CD4-positive, alpha-beta T cell (primary cell): ENCODE measurements around the gene FBXL17. TPM values are rescaled to one million over a fixed set of nuclear protein-coding genes. Genes with fewer than 3 reads are reported as not detected.

ENCODE experiments used
- ATAC-seq: fragments of 200-7000 bp; cut with Tn5 transposase; one replicate; pipeline ENCODE4 v1.10.0; 2022; ENCODE audit warnings: mild to moderate bottlenecking; ENCODE audit not compliant: poor library complexity
- CTCF ChIA-PET: fragments of 350-600 bp; sonication (Branson Sonifier 250); formaldehyde crosslinking; loops from one replicate; lab custom pipeline; 2021; ENCODE audit warnings: antibody characterized with exemption, inconsistent platforms; lab: Charles Lee
- POLR2A ChIA-PET: fragments of 350-600 bp; sonication (Branson Sonifier 250); formaldehyde crosslinking; loops from one replicate; lab custom pipeline; 2021; ENCODE audit warnings: antibody characterized with exemption, inconsistent platforms; lab: Charles Lee
- DNase-seq, 14 experiments: peaks; one replicate each; pipeline ENCODE4 v3.0.0-alpha.2; 2013 to 2020; ENCODE audit warnings: mixed read lengths in 2 of 14
- H3K27ac ChIP-seq, 2 donors: one replicate each; pipeline versions ENCODE4 v1.5.1 to v1.7.0; 2013; ENCODE audit warnings: low read length in 2 of 2, low read depth in 1 of 2, mild to moderate bottlenecking in 1 of 2
- H3K27me3 ChIP-seq, 2 experiments: 1 replicate in 1 of 2; 2 replicates in 1 of 2; pipeline versions ENCODE4 v1.6.1 to v1.7.0; 2013; ENCODE audit warnings: low read length in 2 of 2, control low read depth in 1 of 2, mild to moderate bottlenecking in 1 of 2, moderate library complexity in 1 of 2; ENCODE audit not compliant: insufficient read depth in 2 of 2, control insufficient read depth in 1 of 2
- H3K36me3 ChIP-seq: one replicate; pipeline ENCODE4 v1.6.1; 2013; ENCODE audit warnings: low read length, control low read depth; ENCODE audit not compliant: insufficient read depth
- H3K4me1 ChIP-seq: one replicate; pipeline ENCODE4 v1.6.1; 2013; ENCODE audit warnings: low read length, control low read depth; ENCODE audit not compliant: insufficient read depth
- H3K4me3 ChIP-seq: one replicate; pipeline ENCODE4 v1.5.1; 2013; ENCODE audit warnings: mild to moderate bottlenecking, low read length, moderate library complexity
- H3K9me3 ChIP-seq, 2 experiments: 1 replicate in 1 of 2; 2 replicates in 1 of 2; pipeline versions ENCODE4 v1.6.1 to v1.7.0; 2013; ENCODE audit warnings: low read length in 2 of 2, mild to moderate bottlenecking in 2 of 2, control low read depth in 1 of 2, moderate library complexity in 1 of 2; ENCODE audit not compliant: control insufficient read depth in 1 of 2, insufficient read depth in 1 of 2
- H3K27ac Mint-ChIP-seq: one replicate; pipeline ENCODE4 v1.8.0; 2020; ENCODE audit warnings: mixed read lengths
- H3K27me3 Mint-ChIP-seq: one replicate; pipeline ENCODE4 v1.8.0; 2021; ENCODE audit warnings: mixed read lengths
- H3K36me3 Mint-ChIP-seq: one replicate; pipeline ENCODE4 v1.8.0; 2021; ENCODE audit warnings: low read depth, mixed read lengths
- H3K4me1 Mint-ChIP-seq: one replicate; pipeline ENCODE4 v1.8.0; 2021; ENCODE audit warnings: low read depth, mixed read lengths
- H3K4me3 Mint-ChIP-seq: one replicate; pipeline ENCODE4 v1.8.0; 2020; ENCODE audit warnings: mild to moderate bottlenecking, mixed read lengths
- H3K9me3 Mint-ChIP-seq: one replicate; pipeline ENCODE4 v1.8.0; 2020; ENCODE audit warnings: mixed read lengths
- intact Hi-C, 2 experiments: fragments of 100-400 bp; cut with DNase I in 1 of 2; cut with micrococcal nuclease in 1 of 2; formaldehyde crosslinking; loops; one replicate each; pipeline versions ENCODE4 v1.15.1 to v1.9.0; 2023 to 2025; cut with DNase I, micrococcal nuclease
- total RNA-seq, 174 experiments: library from RNA in 2 of 174; stranded (reverse) in 2 of 174; gene quantifications; one replicate each; pipeline ENCODE4 v1.2.3 and lab custom pipeline; 2021 to 2026
- TF ChIP-seq, protein P1 (sequence below): fragments of 200-600 bp; IDR thresholded peaks from one replicate; pipeline ENCODE4 v1.8.0; 2022; ENCODE audit warnings: antibody characterized with exemption, mild to moderate bottlenecking

FBXL17 gene
- total RNA-seq, 2 experiments from 2014 or later: 17.9 to 21.1 TPM

DNA sequence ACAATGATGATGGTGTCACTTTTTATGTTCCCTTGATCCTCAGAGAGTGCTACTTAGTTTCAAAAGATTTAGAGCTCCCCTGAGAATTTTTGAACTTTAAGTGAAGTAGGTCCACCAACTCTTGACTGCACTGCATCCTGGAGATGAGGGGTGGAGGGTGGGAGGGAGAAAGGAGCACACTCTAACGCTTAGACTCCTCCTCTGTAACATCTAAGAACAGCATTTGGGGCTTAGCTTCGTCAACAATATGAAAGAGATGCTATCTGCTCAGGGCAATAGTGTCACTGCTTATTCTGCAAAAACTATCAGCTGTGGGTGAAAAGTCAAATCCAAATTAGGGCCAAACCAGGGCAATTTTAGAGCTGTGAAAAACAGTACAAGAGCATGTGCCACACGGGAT is 468.4 kb downstream of the FBXL17 start:
- H3K27ac ChIP-seq: no peak overlapping the region
- intact Hi-C loops: no loop called here
- peaks cover 7% of the 10 kb centered on the region for H3K36me3 Mint-ChIP-seq
- ChIA-PET CTCF (no interaction called here), POLR2A (no interaction called here)
- ATAC-seq (peak; percentile 37), DNase-seq (no peak)
- no peak overlapping the region for H3K27ac Mint-ChIP-seq
- no peak overlapping the region for H3K4me3 Mint-ChIP-seq
- no peaks in the 10 kb centered on the region for H3K4me1 ChIP-seq
- H3K36me3 ChIP-seq: no peaks in the 10 kb centered on the region
- no peaks in the 10 kb centered on the region for H3K27me3 Mint-ChIP-seq
- H3K27me3 ChIP-seq: no peaks in the 10 kb centered on the region
- peaks cover 0 to 4% of the 10 kb centered on the region in 2 experiments for H3K9me3 ChIP-seq
- H3K9me3 Mint-ChIP-seq: peaks cover 4% of the 10 kb centered on the region
- H3K4me1 Mint-ChIP-seq: peaks cover 18% of the 10 kb centered on the region
- TF ChIP-seq, protein P1, sequence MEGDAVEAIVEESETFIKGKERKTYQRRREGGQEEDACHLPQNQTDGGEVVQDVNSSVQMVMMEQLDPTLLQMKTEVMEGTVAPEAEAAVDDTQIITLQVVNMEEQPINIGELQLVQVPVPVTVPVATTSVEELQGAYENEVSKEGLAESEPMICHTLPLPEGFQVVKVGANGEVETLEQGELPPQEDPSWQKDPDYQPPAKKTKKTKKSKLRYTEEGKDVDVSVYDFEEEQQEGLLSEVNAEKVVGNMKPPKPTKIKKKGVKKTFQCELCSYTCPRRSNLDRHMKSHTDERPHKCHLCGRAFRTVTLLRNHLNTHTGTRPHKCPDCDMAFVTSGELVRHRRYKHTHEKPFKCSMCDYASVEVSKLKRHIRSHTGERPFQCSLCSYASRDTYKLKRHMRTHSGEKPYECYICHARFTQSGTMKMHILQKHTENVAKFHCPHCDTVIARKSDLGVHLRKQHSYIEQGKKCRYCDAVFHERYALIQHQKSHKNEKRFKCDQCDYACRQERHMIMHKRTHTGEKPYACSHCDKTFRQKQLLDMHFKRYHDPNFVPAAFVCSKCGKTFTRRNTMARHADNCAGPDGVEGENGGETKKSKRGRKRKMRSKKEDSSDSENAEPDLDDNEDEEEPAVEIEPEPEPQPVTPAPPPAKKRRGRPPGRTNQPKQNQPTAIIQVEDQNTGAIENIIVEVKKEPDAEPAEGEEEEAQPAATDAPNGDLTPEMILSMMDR: no peak
- H3K4me3 ChIP-seq: no peak overlapping the region

DNA sequence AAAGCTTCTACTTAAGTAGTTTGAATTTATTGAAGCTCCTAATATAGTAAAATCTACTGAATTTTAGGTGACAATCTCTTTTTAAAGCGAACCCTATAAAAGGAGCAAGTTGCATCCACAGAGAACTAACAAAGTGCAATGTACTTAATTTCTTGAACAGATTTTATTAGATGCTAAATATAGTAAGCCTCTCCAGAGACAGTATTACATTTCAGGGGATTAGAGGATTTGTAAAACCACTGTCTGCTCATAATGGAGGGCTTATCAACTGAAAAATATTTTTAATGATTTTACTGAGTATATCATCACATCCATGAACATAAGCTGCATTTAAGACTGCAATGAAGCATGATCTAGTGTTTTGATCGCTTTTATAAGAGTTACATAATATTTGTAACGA is 481.2 kb downstream of the FBXL17 start:
- no peak overlapping the region for H3K27ac Mint-ChIP-seq
- no peak for ATAC-seq

DNA sequence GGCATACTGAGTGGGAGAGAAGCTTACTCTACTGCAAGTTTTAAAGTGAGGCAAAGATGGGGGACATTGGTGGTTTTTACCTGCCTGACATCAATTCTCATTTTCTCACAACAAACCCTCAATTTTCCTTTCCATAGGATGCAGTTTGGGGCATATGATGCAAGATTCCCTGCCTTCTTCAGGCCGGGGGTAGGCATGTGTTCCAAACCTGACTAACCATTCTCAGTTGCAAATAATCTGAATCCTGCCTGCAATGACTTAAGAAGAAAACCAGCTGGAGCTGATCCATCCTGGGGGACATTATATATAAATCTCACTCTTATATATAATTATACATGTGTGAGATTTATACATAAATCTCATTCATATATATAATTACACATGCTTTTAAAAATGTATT is 487.5 kb downstream of the FBXL17 start:
- H3K9me3 ChIP-seq: peaks cover 0 to 3% of the 10 kb centered on the region in 2 experiments
- TF ChIP-seq, protein P1: no peak
- Mint-ChIP-seq H3K36me3 (peaks cover 16% of the 10 kb centered on the region), H3K27me3 (no peaks in the 10 kb centered on the region), H3K4me1 (no peaks in the 10 kb centered on the region), H3K4me3 (no peak overlapping the region), H3K27ac (no peak overlapping the region), H3K9me3 (no peaks in the 10 kb centered on the region)
- H3K4me3 ChIP-seq: no peak overlapping the region
- H3K36me3 ChIP-seq: no peaks in the 10 kb centered on the region
- no peaks in the 10 kb centered on the region for H3K4me1 ChIP-seq
- ChIA-PET POLR2A (no interaction called here), CTCF (interaction anchor here (1.0 kb wide), 1 partner anchor 8 kb away, joined by 4 read pairs; no protein-coding TSS in a partner anchor)
- no peaks in the 10 kb centered on the region for H3K27me3 ChIP-seq
- DNase-seq: no peak
- ATAC-seq: no peak
- no peak overlapping the region for H3K27ac ChIP-seq
- intact Hi-C loops: no loop called here

More for the DNA sequence above, 481.2 kb downstream of the FBXL17 start:
- peaks cover 0 to 4% of the 10 kb centered on the region in 2 experiments for H3K9me3 ChIP-seq
- ChIA-PET CTCF (no interaction called here), POLR2A (no interaction called here)
- H3K4me1 ChIP-seq: no peaks in the 10 kb centered on the region
- no peak overlapping the region for H3K4me3 Mint-ChIP-seq
- no peaks in the 10 kb centered on the region for H3K36me3 ChIP-seq
- H3K27ac ChIP-seq: no peak overlapping the region
- H3K9me3 Mint-ChIP-seq: no peaks in the 10 kb centered on the region
- no peaks in the 10 kb centered on the region for H3K27me3 Mint-ChIP-seq
- H3K27me3 ChIP-seq: no peaks in the 10 kb centered on the region
- TF ChIP-seq, protein P1: no peak
- no peaks in the 10 kb centered on the region for H3K4me1 Mint-ChIP-seq
- no peak overlapping the region for H3K4me3 ChIP-seq
- intact Hi-C loops: no loop called here
- peaks cover 29% of the 10 kb centered on the region for H3K36me3 Mint-ChIP-seq
- DNase-seq: no peak
